COR-L47 (cell line): ENCODE data around the gene ALG2.

Source experiments
- DNase-seq: peaks from one replicate; lab custom pipeline; 2025; lab: John Stamatoyannopoulos, UW

The ALG2 gene

GRCh38 chr9:99172124-99173091, 49.3 kb downstream of the ALG2 start:
- peak; percentile 70 for DNase-seq

GRCh38 chr9:99171225-99172123, 50.3 kb downstream of the ALG2 start:
- no peak for DNase-seq

GRCh38 chr9:99169982-99170761, 51.6 kb downstream of the ALG2 start:
- DNase-seq, result peak; percentile 95

GRCh38 chr9:99169086-99169485, 52.7 kb downstream of the ALG2 start:
- DNase-seq, result no peak

- DNase-seq, result no peak
These were observed 54.0 kb downstream of the ALG2 start for GRCh38 chr9:99167694-99168093.

GRCh38 chr9:99167119-99167518, 54.6 kb downstream of the ALG2 start:
- DNase-seq, result no peak
